Effector memory CD4-positive, alpha-beta T cell (primary cell): Measurements from ENCODE around the gene UGP2.

Source experiments
- DNase-seq, 3 donors: peaks; one replicate each; pipeline ENCODE4 v3.0.0-alpha.2; 2020
- H3K27ac ChIP-seq: 2 replicates; pipeline ENCODE4 v1.7.0; 2013; ENCODE audit warnings: mild to moderate bottlenecking, low read length, moderate library complexity; ENCODE audit not compliant: insufficient read depth, poor library complexity, severe bottlenecking
- H3K27me3 ChIP-seq: replicated peaks from 2 replicates; pipeline ENCODE4 v1.7.0; 2013; ENCODE audit warnings: mild to moderate bottlenecking, low read length; ENCODE audit not compliant: insufficient read depth, control insufficient read depth, poor library complexity, severe bottlenecking
- H3K36me3 ChIP-seq: 2 replicates; pipeline ENCODE4 v1.7.0; 2013; ENCODE audit warnings: mild to moderate bottlenecking, low read length, moderate library complexity; ENCODE audit not compliant: control insufficient read depth, insufficient read depth
- H3K4me1 ChIP-seq: 2 replicates; pipeline ENCODE4 v1.7.0; 2013; ENCODE audit warnings: low read length, mild to moderate bottlenecking; ENCODE audit not compliant: control insufficient read depth, insufficient read depth, poor library complexity, severe bottlenecking
- H3K4me3 ChIP-seq: 2 replicates; pipeline ENCODE4 v1.7.0; 2013; ENCODE audit warnings: low read length, low read depth, mild to moderate bottlenecking; ENCODE audit not compliant: insufficient read depth, poor library complexity, severe bottlenecking
- H3K9me3 ChIP-seq: 2 replicates; pipeline ENCODE4 v1.7.0; 2013; ENCODE audit warnings: mild to moderate bottlenecking, low read length, moderate library complexity; ENCODE audit not compliant: control insufficient read depth

The UGP2 gene

GRCh38 chr2:63814114-63814513 is 27.6 kb upstream of the UGP2 start:
- no peak overlapping the region for H3K4me3 ChIP-seq

GRCh38 chr2:63817382-63817781 is 24.3 kb upstream of the UGP2 start:
- DNase-seq: no peak
- H3K4me1 ChIP-seq: no peaks in the 10 kb centered on the region
- no peaks in the 10 kb centered on the region for H3K27me3 ChIP-seq
- H3K27ac ChIP-seq: no peak overlapping the region
- no peaks in the 10 kb centered on the region for H3K36me3 ChIP-seq
- no peaks in the 10 kb centered on the region for H3K9me3 ChIP-seq
- no peak overlapping the region for H3K4me3 ChIP-seq

More at GRCh38 chr2:63814114-63814513, 27.6 kb upstream of the UGP2 start:
- Histone ChIP-seq H3K27me3 (no peaks in the 10 kb centered on the region), H3K27ac (no peak overlapping the region), H3K36me3 (no peaks in the 10 kb centered on the region), H3K9me3 (no peaks in the 10 kb centered on the region), H3K4me1 (no peaks in the 10 kb centered on the region)
- DNase-seq: no peak

GRCh38 chr2:63818271-63818670 is 23.4 kb upstream of the UGP2 start:
- no peak for DNase-seq
- no peak overlapping the region for H3K4me3 ChIP-seq
- H3K4me1 ChIP-seq: no peaks in the 10 kb centered on the region
- H3K36me3 ChIP-seq: no peaks in the 10 kb centered on the region
- H3K9me3 ChIP-seq: no peaks in the 10 kb centered on the region
- no peaks in the 10 kb centered on the region for H3K27me3 ChIP-seq
- H3K27ac ChIP-seq: no peak overlapping the region

- H3K27me3 ChIP-seq: no peaks in the 10 kb centered on the region
- DNase-seq: no peak
Observed at GRCh38 chr2:63819256-63819655, 22.4 kb upstream of the UGP2 start.

GRCh38 chr2:63819765-63820717 is 21.7 kb upstream of the UGP2 start:
- Histone ChIP-seq H3K4me3 (no peak overlapping the region), H3K36me3 (no peaks in the 10 kb centered on the region), H3K4me1 (no peaks in the 10 kb centered on the region), H3K27me3 (no peaks in the 10 kb centered on the region), H3K27ac (no peak overlapping the region), H3K9me3 (no peaks in the 10 kb centered on the region)
- DNase-seq: no peak

More at GRCh38 chr2:63819256-63819655, 22.4 kb upstream of the UGP2 start:
- H3K4me1 ChIP-seq: no peaks in the 10 kb centered on the region
- no peaks in the 10 kb centered on the region for H3K9me3 ChIP-seq
- H3K27ac ChIP-seq: no peak overlapping the region
- no peak overlapping the region for H3K4me3 ChIP-seq
- no peaks in the 10 kb centered on the region for H3K36me3 ChIP-seq

GRCh38 chr2:63820969-63821368 is 20.7 kb upstream of the UGP2 start:
- DNase-seq: no peak
- Histone ChIP-seq H3K27me3 (no peaks in the 10 kb centered on the region), H3K9me3 (no peaks in the 10 kb centered on the region), H3K4me3 (no peak overlapping the region), H3K27ac (no peak overlapping the region), H3K36me3 (no peaks in the 10 kb centered on the region), H3K4me1 (no peaks in the 10 kb centered on the region)

- H3K36me3 ChIP-seq: no peaks in the 10 kb centered on the region
- no peaks in the 10 kb centered on the region for H3K27me3 ChIP-seq
- H3K4me1 ChIP-seq: no peaks in the 10 kb centered on the region
- H3K27ac ChIP-seq: no peak overlapping the region
- no peak for DNase-seq
- H3K9me3 ChIP-seq: no peaks in the 10 kb centered on the region
- no peak overlapping the region for H3K4me3 ChIP-seq
Observed at GRCh38 chr2:63821396-63821795, 20.3 kb upstream of the UGP2 start.

- no peaks in the 10 kb centered on the region for H3K9me3 ChIP-seq
- no peak overlapping the region for H3K4me3 ChIP-seq
- H3K4me1 ChIP-seq: no peaks in the 10 kb centered on the region
- no peaks in the 10 kb centered on the region for H3K36me3 ChIP-seq
- DNase-seq: no peak
- H3K27me3 ChIP-seq: no peaks in the 10 kb centered on the region
- H3K27ac ChIP-seq: no peak overlapping the region
Observed at GRCh38 chr2:63822478-63822877, 19.2 kb upstream of the UGP2 start.

- H3K4me3 ChIP-seq: no peak overlapping the region
- no peak overlapping the region for H3K27ac ChIP-seq
Observed at GRCh38 chr2:63827749-63828148, 13.9 kb upstream of the UGP2 start.

GRCh38 chr2:63831176-63831575 is 10.5 kb upstream of the UGP2 start:
- no peaks in the 10 kb centered on the region for H3K36me3 ChIP-seq
- no peaks in the 10 kb centered on the region for H3K9me3 ChIP-seq
- no peaks in the 10 kb centered on the region for H3K4me1 ChIP-seq
- H3K27me3 ChIP-seq: no peaks in the 10 kb centered on the region
- H3K27ac ChIP-seq: no peak overlapping the region
- H3K4me3 ChIP-seq: no peak overlapping the region
- DNase-seq: no peak

More at GRCh38 chr2:63827749-63828148, 13.9 kb upstream of the UGP2 start:
- no peaks in the 10 kb centered on the region for H3K27me3 ChIP-seq
- H3K36me3 ChIP-seq: no peaks in the 10 kb centered on the region
- DNase-seq: no peak
- no peaks in the 10 kb centered on the region for H3K9me3 ChIP-seq
- no peaks in the 10 kb centered on the region for H3K4me1 ChIP-seq
